GM12874 (cell line): ENCODE data around the gene FAM177A1.

ENCODE experiments used
- CTCF ChIP-seq: IDR thresholded peaks from 2 replicates; pipeline ENCODE4 v1.5.1; 2011; ENCODE audit warnings: low read depth, mild to moderate bottlenecking, control low read depth, low read length, moderate library complexity; ENCODE audit not compliant: insufficient read depth

The FAM177A1 gene

GRCh38 chr14:35112641-35113040 lies 66.6 kb downstream of the FAM177A1 start:
- no peak for TF ChIP-seq CTCF

- no peak for TF ChIP-seq CTCF
These were observed 67.4 kb downstream of the FAM177A1 start for GRCh38 chr14:35113308-35113950.

GRCh38 chr14:35114036-35114435 lies 68.0 kb downstream of the FAM177A1 start:
- no peak for TF ChIP-seq CTCF

- TF ChIP-seq CTCF, result no peak
These were observed 70.2 kb downstream of the FAM177A1 start for GRCh38 chr14:35116242-35116641.

- no peak for TF ChIP-seq CTCF
These were observed 71.0 kb downstream of the FAM177A1 start for GRCh38 chr14:35117112-35117511.

GRCh38 chr14:35121026-35121886 lies 75.2 kb downstream of the FAM177A1 start:
- TF ChIP-seq CTCF, result no peak

GRCh38 chr14:35121887-35122695 lies 76.0 kb downstream of the FAM177A1 start, which contains the start of the genes PPP2R3C and PRORP:
Gene PPP2R3C (minus strand): TSS chr14:35121990. CDS start chr14:35121959, 31 bp downstream.
Gene PRORP (plus strand): TSS chr14:35122552. CDS start chr14:35123246, 694 bp downstream.
- no peak for TF ChIP-seq CTCF
